OCI-LY3 (cell line): Measurements from ENCODE around the gene CKLF.

Experiments used
- H2AFZ ChIP-seq: fragments of 200-600, 300-600 bp; shearing (Covaris generic); 2 replicates; pipeline ENCODE4 v1.6.0; 2014; ENCODE audit warnings: antibody characterized with exemption, low read depth, low read length
- H3K27ac ChIP-seq: fragments of 200-600, 300-600 bp; sonication (generic); 2 replicates; pipeline ENCODE4 v1.5.1; 2014; ENCODE audit warnings: mild to moderate bottlenecking, low read length, moderate library complexity, mixed read lengths
- H3K27me3 ChIP-seq: fragments of 200-600, 300-600 bp; sonication (generic); 2 replicates; pipeline ENCODE4 v1.6.1; 2014; ENCODE audit warnings: low read depth, low read length, mixed read lengths
- H3K36me3 ChIP-seq: fragments of 200-600, 300-600 bp; sonication (generic); replicated peaks from 2 replicates; pipeline ENCODE3; 2014; ENCODE audit warnings: low read depth, low read length, mixed read lengths
- H3K4me1 ChIP-seq: fragments of 300-600, 200-600 bp; sonication (generic); 2 replicates; pipeline ENCODE4 v1.6.1; 2014; ENCODE audit warnings: low read length, mixed read lengths
- H3K4me2 ChIP-seq: fragments of 200-600, 300-600 bp; sonication (generic); 2 replicates; pipeline ENCODE4 v1.6.1; 2014; ENCODE audit warnings: low read length, mixed read lengths
- H3K4me3 ChIP-seq: fragments of 300-600, 200-600 bp; sonication (generic); 2 replicates; pipeline ENCODE4 v1.5.1; 2014; ENCODE audit warnings: antibody characterized with exemption, mild to moderate bottlenecking, low read length, moderate library complexity
- H3K79me2 ChIP-seq: fragments of 300-600, 200-600 bp; shearing (Covaris generic); 2 replicates; pipeline ENCODE4 v1.6.1; 2014; ENCODE audit warnings: mild to moderate bottlenecking, low read length, mixed read lengths
- H3K9ac ChIP-seq: fragments of 300-600, 200-600 bp; shearing (Covaris generic); 2 replicates; pipeline ENCODE4 v1.6.0; 2014; ENCODE audit warnings: mild to moderate bottlenecking, low read length, moderate library complexity
- H3K9me3 ChIP-seq: fragments of 200-600, 300-600 bp; shearing (Covaris generic); 2 replicates; pipeline ENCODE4 v1.6.1; 2014; ENCODE audit warnings: low read length, mixed read lengths; ENCODE audit not compliant: insufficient read depth
- H4K20me1 ChIP-seq: fragments of 200-600, 300-600 bp; sonication (generic); 2 replicates; pipeline ENCODE4 v1.6.1; 2016; ENCODE audit warnings: low read length, mixed read lengths; ENCODE audit not compliant: insufficient read depth
- CTCF ChIP-seq: fragments of 200-600, 300-600 bp; sonication (generic); IDR thresholded peaks from 2 replicates; pipeline ENCODE4 v1.5.1; 2014; ENCODE audit warnings: antibody characterized with exemption, low read length, low read depth
- EZH2phosphoT487 ChIP-seq: fragments of 200-600 bp; shearing (Covaris generic); IDR thresholded peaks from 2 replicates; pipeline ENCODE4 v1.6.1; 2018; ENCODE audit warnings: antibody characterized with exemption, mixed run types, low read depth

Gene CKLF

GRCh38 chr16:66542396-66542795 lies 10.0 kb upstream of the CKLF start:
- H3K4me3 ChIP-seq, result no peak overlapping the region
- H3K27me3 ChIP-seq, result no peaks in the 10 kb centered on the region
- H3K27ac ChIP-seq, result no peak overlapping the region
- TF ChIP-seq EZH2phosphoT487 (no peak), CTCF (no peak)
- no peaks in the 10 kb centered on the region for H3K9me3 ChIP-seq
- H3K79me2 ChIP-seq, result no peaks in the 10 kb centered on the region
- no peak overlapping the region for H2AFZ ChIP-seq
- no peaks in the 10 kb centered on the region for H4K20me1 ChIP-seq
- H3K9ac ChIP-seq, result no peak overlapping the region
- H3K4me2 ChIP-seq, result no peak overlapping the region
- H3K36me3 ChIP-seq, result no peaks in the 10 kb centered on the region
- peaks cover 8% of the 10 kb centered on the region for H3K4me1 ChIP-seq

GRCh38 chr16:66543541-66543940 lies 8.8 kb upstream of the CKLF start:
- H3K4me1 ChIP-seq, result peaks cover 8% of the 10 kb centered on the region
- H3K9ac ChIP-seq, result no peak overlapping the region
- no peak overlapping the region for H3K4me2 ChIP-seq
- no peak overlapping the region for H3K4me3 ChIP-seq
- H3K27ac ChIP-seq, result no peak overlapping the region; the same call in 1 of the 2 replicates
- no peaks in the 10 kb centered on the region for H3K9me3 ChIP-seq
- no peaks in the 10 kb centered on the region for H3K27me3 ChIP-seq
- no peak overlapping the region for H2AFZ ChIP-seq
- no peak for TF ChIP-seq CTCF
- no peaks in the 10 kb centered on the region for H4K20me1 ChIP-seq
- H3K79me2 ChIP-seq, result no peaks in the 10 kb centered on the region
- no peaks in the 10 kb centered on the region for H3K36me3 ChIP-seq

GRCh38 chr16:66544016-66544757 lies 8.2 kb upstream of the CKLF start:
- no peak overlapping the region for H3K4me2 ChIP-seq
- TF ChIP-seq EZH2phosphoT487, result no peak
- TF ChIP-seq CTCF, result no peak
- no peak overlapping the region for H2AFZ ChIP-seq

GRCh38 chr16:66547101-66547989 lies 5.0 kb upstream of the CKLF start:
- H3K4me3 ChIP-seq, result no peak overlapping the region
- no peaks in the 10 kb centered on the region for H3K79me2 ChIP-seq
- TF ChIP-seq CTCF, result no peak
- no peak for TF ChIP-seq EZH2phosphoT487
- no peak overlapping the region for H3K9ac ChIP-seq
- no peak overlapping the region for H2AFZ ChIP-seq
- no peaks in the 10 kb centered on the region for H3K9me3 ChIP-seq
- no peak overlapping the region for H3K27ac ChIP-seq
- peaks cover 26% of the 10 kb centered on the region for H3K4me1 ChIP-seq
- no peaks in the 10 kb centered on the region for H3K27me3 ChIP-seq
- no peaks in the 10 kb centered on the region for H4K20me1 ChIP-seq
- no peak overlapping the region for H3K4me2 ChIP-seq
- no peaks in the 10 kb centered on the region for H3K36me3 ChIP-seq

More at GRCh38 chr16:66544016-66544757, 8.2 kb upstream of the CKLF start:
- Histone ChIP-seq H3K79me2 (no peaks in the 10 kb centered on the region), H3K9ac (no peak overlapping the region), H3K27ac (no peak overlapping the region; the same call in 1 of the 2 replicates), H3K27me3 (no peaks in the 10 kb centered on the region), H3K36me3 (no peaks in the 10 kb centered on the region), H3K9me3 (no peaks in the 10 kb centered on the region), H3K4me3 (no peak overlapping the region), H4K20me1 (no peaks in the 10 kb centered on the region), H3K4me1 (peaks cover 10% of the 10 kb centered on the region)
